AG10803 (cell line): ENCODE results near the gene LMO4.

Source experiments
- DNase-seq: peaks from one replicate; pipeline ENCODE4 v3.0.0; 2010; ENCODE audit warnings: low read depth
- H3K4me3 ChIP-seq: 2 replicates; pipeline ENCODE4 v1.5.1; 2011; ENCODE audit warnings: mild to moderate bottlenecking, low read length, control low read depth
- CTCF ChIP-seq: conservative IDR thresholded peaks from 2 replicates; pipeline ENCODE4 v1.5.1; 2011; ENCODE audit warnings: mild to moderate bottlenecking, low read length, control low read depth, inconsistent platforms

Gene LMO4

GRCh38 chr1:87379306-87379705 is 50.6 kb downstream of the LMO4 start:
- TF ChIP-seq CTCF: no peak
- H3K4me3 ChIP-seq: no peak overlapping the region
- no peak for DNase-seq

GRCh38 chr1:87386217-87386790 is 57.6 kb downstream of the LMO4 start:
- H3K4me3 ChIP-seq: no peak overlapping the region
- no peak for DNase-seq
- no peak for TF ChIP-seq CTCF

- TF ChIP-seq CTCF: no peak
- no peak overlapping the region for H3K4me3 ChIP-seq
- no peak for DNase-seq
Observed at GRCh38 chr1:87388411-87388810, 59.7 kb downstream of the LMO4 start.

- H3K4me3 ChIP-seq: no peak overlapping the region
- DNase-seq: no peak
- TF ChIP-seq CTCF: no peak
Observed at GRCh38 chr1:87389011-87389410, 60.3 kb downstream of the LMO4 start.

GRCh38 chr1:87389546-87389945 is 60.9 kb downstream of the LMO4 start:
- DNase-seq: no peak
- no peak for TF ChIP-seq CTCF
- no peak overlapping the region for H3K4me3 ChIP-seq

- TF ChIP-seq CTCF: no peak
Observed at GRCh38 chr1:87392248-87393192, 63.8 kb downstream of the LMO4 start.

More at GRCh38 chr1:87392248-87393192, 63.8 kb downstream of the LMO4 start:
- DNase-seq: peak; percentile 81
- no peak overlapping the region for H3K4me3 ChIP-seq
